Renal cortical epithelial cell (primary cell): ENCODE results near the gene ZNF282. TPM values are rescaled to one million over a fixed set of nuclear protein-coding genes. Genes with fewer than 3 reads are reported as not detected.

Experiments
- DNase-seq: peaks from one replicate; pipeline ENCODE4 v3.0.0-alpha.2; 2011; ENCODE audit warnings: low read depth
- total RNA-seq: library from RNA; depleted of rRNA; stranded (reverse); fragments of >200 nt; gene quantifications from 2 replicates; pipeline ENCODE4 v1.2.3, GENCODE V29; 2014

ZNF282 gene
- total RNA-seq, 1 donor from 2014 or later, result 30.8 TPM

GRCh38 chr7:149191851-149192250, 3.5 kb upstream of the ZNF282 start:
- no peak for DNase-seq

- DNase-seq, result no peak
These were observed 557 bp upstream of the ZNF282 start for GRCh38 chr7:149194799-149195179.

- DNase-seq, result no peak
These were observed 882 bp downstream of the ZNF282 start for GRCh38 chr7:149196151-149196704.

- DNase-seq, result no peak
These were observed 1.4 kb downstream of the ZNF282 start for GRCh38 chr7:149196705-149197171.

GRCh38 chr7:149197675-149198074, 2.3 kb downstream of the ZNF282 start:
- DNase-seq, result no peak

- DNase-seq, result no peak
These were observed 2.9 kb downstream of the ZNF282 start for GRCh38 chr7:149198161-149198816.

GRCh38 chr7:149199234-149199995, 4.1 kb downstream of the ZNF282 start:
- no peak for DNase-seq

- DNase-seq, result no peak
These were observed 7.5 kb downstream of the ZNF282 start for GRCh38 chr7:149202831-149203231.

GRCh38 chr7:149205690-149206381, 10.5 kb downstream of the ZNF282 start:
- DNase-seq, result no peak

GRCh38 chr7:149207324-149208035, 12.1 kb downstream of the ZNF282 start:
- DNase-seq, result no peak

- peak; percentile 39 for DNase-seq
These were observed 14.3 kb downstream of the ZNF282 start for GRCh38 chr7:149209518-149210269.

GRCh38 chr7:149210551-149210950, 15.2 kb downstream of the ZNF282 start:
- DNase-seq, result no peak

- no peak for DNase-seq
These were observed 18.8 kb downstream of the ZNF282 start for GRCh38 chr7:149214020-149214720.

GRCh38 chr7:149216402-149216801, 21.1 kb downstream of the ZNF282 start:
- no peak for DNase-seq

GRCh38 chr7:149217570-149217969, 22.2 kb downstream of the ZNF282 start:
- DNase-seq, result no peak

- DNase-seq, result no peak
These were observed 23.4 kb downstream of the ZNF282 start for GRCh38 chr7:149218469-149219420.

GRCh38 chr7:149220534-149220933, 25.2 kb downstream of the ZNF282 start:
- peak; percentile 82 for DNase-seq

GRCh38 chr7:149223176-149223575, 27.8 kb downstream of the ZNF282 start:
- DNase-seq, result no peak

GRCh38 chr7:149223761-149224160, 28.4 kb downstream of the ZNF282 start:
- no peak for DNase-seq
